Activated CD4-positive, alpha-beta T cell treated with anti-CD3 and anti-CD28 coated beads, Interleukin-2, amount 10 ng/mL, durations not matched to agents 7 days and 5 days (primary cell): ENCODE results near the gene PRM2. TPM values are rescaled to one million over a fixed set of nuclear protein-coding genes. Genes with fewer than 3 reads are reported as not detected.

Experiments used
- CTCF ChIA-PET: fragments of 350-600 bp; sonication (Branson Sonifier 250); formaldehyde crosslinking; loops from one replicate; lab custom pipeline; 2021; ENCODE audit warnings: antibody characterized with exemption; lab: Charles Lee
- POLR2A ChIA-PET: fragments of 350-600 bp; sonication (Branson Sonifier 250); formaldehyde crosslinking; loops from one replicate; lab custom pipeline; 2021; ENCODE audit warnings: antibody characterized with exemption; lab: Charles Lee
- DNase-seq: peaks from one replicate; pipeline ENCODE4 v3.0.0-alpha.2; 2020
- H3K27ac Mint-ChIP-seq: one replicate; pipeline ENCODE4 v1.8.0; 2021; ENCODE audit warnings: mild to moderate bottlenecking, moderate library complexity, mixed read lengths
- H3K27me3 Mint-ChIP-seq: one replicate; pipeline ENCODE4 v1.8.0; 2021; ENCODE audit warnings: mixed read lengths
- H3K36me3 Mint-ChIP-seq: one replicate; pipeline ENCODE4 v1.8.0; 2021; ENCODE audit warnings: low read depth, mixed read lengths
- H3K4me1 Mint-ChIP-seq: one replicate; pipeline ENCODE4 v1.8.0; 2021; ENCODE audit warnings: mixed read lengths
- H3K4me3 Mint-ChIP-seq: one replicate; pipeline ENCODE4 v1.8.0; 2021; ENCODE audit warnings: mild to moderate bottlenecking, moderate library complexity, mixed read lengths
- H3K9me3 Mint-ChIP-seq: one replicate; pipeline ENCODE4 v1.8.0; 2021; ENCODE audit warnings: mixed read lengths
- microRNA-seq: library from miRNA; unstranded; fragments of <30 nt; microRNA quantifications from one replicate; pipeline ENCODE4 v1.2.0, GENCODE V29; 2021; ENCODE audit warnings: borderline microRNAs expressed, borderline replicate concordance
- total RNA-seq, 2 experiments: library from RNA; stranded (reverse); gene quantifications; one replicate each; pipeline ENCODE4 v1.2.3, GENCODE V29; 2021

The PRM2 gene
- total RNA-seq, 2 experiments from 2014 or later = not detected

DNA sequence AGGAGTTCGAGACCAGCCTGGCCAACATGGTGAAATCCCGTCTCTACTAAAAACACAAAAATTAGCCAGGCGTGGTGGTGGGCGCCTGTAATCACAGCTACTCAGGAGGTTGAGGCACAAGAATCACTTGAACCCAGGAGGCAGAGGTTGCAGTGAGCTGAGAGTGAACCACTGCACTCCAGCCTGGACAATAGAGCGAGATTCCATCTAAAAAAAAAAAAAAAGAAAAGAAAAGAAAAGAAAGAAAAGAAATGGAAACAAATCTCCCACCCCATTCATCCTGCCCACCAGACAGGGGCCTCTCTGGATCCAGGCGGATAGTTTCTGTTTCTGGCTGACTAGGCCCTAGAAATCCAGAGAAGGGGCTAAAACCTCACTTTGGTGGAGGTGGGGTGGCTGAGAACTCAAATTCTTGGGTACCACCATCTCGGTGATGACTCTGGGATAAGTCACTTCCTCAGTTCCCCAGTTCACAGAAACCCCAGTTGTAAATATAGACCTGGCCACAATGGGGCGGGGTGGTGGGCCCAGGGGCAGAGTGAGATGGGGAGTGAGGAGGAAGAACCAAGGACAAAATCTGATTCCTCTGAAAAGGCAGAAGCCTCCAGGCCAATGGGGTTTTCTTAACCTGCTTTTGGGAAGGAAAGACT, 42.4 kb downstream of the PRM2 start:
- ChIA-PET POLR2A (interaction anchor here (0.6 to 1.7 kb wide), 4 partner anchors 9 to 209 kb away, joined by 3 read pairs; no protein-coding TSS in a partner anchor), CTCF (interaction anchor here (0.6 to 3.3 kb wide), 8 partner anchors 9 to 114 kb away, joined by 3 to 16 read pairs (median 4); partner anchors contain the start of gene SOCS1)
- peaks cover 1% of the 10 kb centered on the region for H3K36me3 Mint-ChIP-seq
- H3K4me1 Mint-ChIP-seq = peaks cover 77% of the 10 kb centered on the region
- peak overlapping the region; percentile 70 for H3K4me3 Mint-ChIP-seq
- DNase-seq = peak; percentile 66
- H3K27ac Mint-ChIP-seq = peak overlapping the region; percentile 98
- no peaks in the 10 kb centered on the region for H3K27me3 Mint-ChIP-seq
- H3K9me3 Mint-ChIP-seq = peaks cover 3% of the 10 kb centered on the region

GRCh38 chr16:11232852-11233726, 43.2 kb downstream of the PRM2 start:
- H3K9me3 Mint-ChIP-seq = no peaks in the 10 kb centered on the region
- peak overlapping the region; percentile 98 for H3K27ac Mint-ChIP-seq
- peak; percentile 94 for DNase-seq
- H3K4me1 Mint-ChIP-seq = peaks cover 85% of the 10 kb centered on the region
- POLR2A ChIA-PET = interaction anchor here (0.6 to 1.7 kb wide), 5 partner anchors 8 to 208 kb away, joined by 3 read pairs; no protein-coding TSS in a partner anchor
- CTCF ChIA-PET = interaction anchor here (0.5 to 3.3 kb wide), 9 partner anchors 8 to 965 kb away, joined by 3 to 16 read pairs (median 3); partner anchors contain the start of gene SOCS1
- H3K36me3 Mint-ChIP-seq = peaks cover 1% of the 10 kb centered on the region
- peak overlapping the region; percentile 70 for H3K4me3 Mint-ChIP-seq
- H3K27me3 Mint-ChIP-seq = no peaks in the 10 kb centered on the region

DNA sequence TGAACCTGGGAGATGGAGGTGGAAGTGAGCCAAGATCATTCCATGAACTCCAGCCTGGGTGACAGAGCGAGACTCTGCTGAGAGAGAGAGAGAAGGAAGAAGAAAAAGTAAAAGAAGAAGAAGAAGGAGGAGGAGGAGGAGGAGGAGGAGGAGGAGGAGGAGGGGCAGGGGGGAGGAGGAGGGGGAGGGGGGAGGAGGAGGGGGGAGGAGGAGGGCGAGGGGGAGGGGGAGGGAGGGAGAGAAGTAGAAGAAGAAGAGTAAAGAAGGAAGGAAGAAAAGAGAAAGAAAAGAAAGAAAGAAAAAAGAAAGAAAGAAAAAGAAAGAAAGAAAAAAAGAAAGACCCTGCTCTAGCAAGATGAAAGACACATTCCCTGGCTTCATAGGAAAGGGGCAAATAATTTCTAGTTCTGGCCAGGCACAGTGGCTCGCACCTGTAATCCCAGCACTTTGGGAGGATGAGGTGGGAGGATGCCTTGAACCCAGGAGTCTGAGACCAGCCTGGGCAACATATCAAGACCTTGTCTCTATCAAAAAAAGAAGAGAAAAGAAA, 43.9 kb downstream of the PRM2 start:
- peaks cover 90% of the 10 kb centered on the region for H3K4me1 Mint-ChIP-seq
- no peaks in the 10 kb centered on the region for H3K9me3 Mint-ChIP-seq
- H3K4me3 Mint-ChIP-seq = peak overlapping the region; percentile 70
- POLR2A ChIA-PET = interaction anchor here (0.8 to 1.7 kb wide), 2 partner anchors 7 to 16 kb away, joined by 3 read pairs; no protein-coding TSS in a partner anchor
- peaks cover 1% of the 10 kb centered on the region for H3K36me3 Mint-ChIP-seq
- H3K27me3 Mint-ChIP-seq = no peaks in the 10 kb centered on the region
- peak overlapping the region; percentile 98 for H3K27ac Mint-ChIP-seq
- DNase-seq = no peak
- CTCF ChIA-PET = interaction anchor here (0.5 to 3.3 kb wide), 4 partner anchors 10 to 964 kb away, joined by 3 to 16 read pairs (median 6); partner anchors contain the start of gene SOCS1

DNA sequence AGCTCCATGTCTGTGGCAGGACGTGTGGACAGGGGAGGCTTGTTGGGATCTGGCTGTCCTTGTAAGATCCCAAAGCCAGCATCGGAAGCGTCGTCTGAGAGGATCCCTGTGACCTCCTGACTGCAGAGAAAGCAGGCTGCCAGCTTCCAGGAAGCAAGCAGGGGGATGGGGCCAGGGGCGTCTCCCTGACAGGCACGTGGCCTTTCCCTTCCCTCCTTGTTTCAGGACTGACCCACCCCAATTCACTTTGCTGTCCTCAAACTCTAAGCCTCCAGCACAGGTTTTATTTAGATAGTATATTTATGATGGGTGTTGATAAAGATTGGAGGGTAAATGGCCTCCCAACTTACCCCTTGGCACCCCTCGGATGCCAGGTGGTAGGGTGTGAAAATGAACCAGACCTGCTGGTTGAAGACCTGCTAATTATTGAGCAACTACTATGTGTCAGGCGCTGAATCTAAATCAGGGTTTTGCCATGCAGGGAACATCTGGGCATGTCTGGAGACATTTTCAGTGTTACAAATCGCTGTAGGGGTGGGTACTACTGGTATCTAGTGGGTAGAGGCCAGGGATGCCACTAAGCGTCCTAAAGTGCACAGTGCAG, 44.8 kb downstream of the PRM2 start:
- Mint-ChIP-seq H3K4me1 (peaks cover 88% of the 10 kb centered on the region), H3K4me3 (peak overlapping the region; percentile 19), H3K27me3 (no peaks in the 10 kb centered on the region), H3K27ac (peak overlapping the region; percentile 98), H3K36me3 (peaks cover 1% of the 10 kb centered on the region), H3K9me3 (no peaks in the 10 kb centered on the region)
- POLR2A ChIA-PET = no interaction called here
- CTCF ChIA-PET = interaction anchor here (0.9 to 1.0 kb wide), 3 partner anchors 10 to 260 kb away, joined by 3 to 4 read pairs (median 4); partner anchors contain the start of gene SOCS1
- DNase-seq = no peak

GRCh38 chr16:11229906-11230305, 46.4 kb downstream of the PRM2 start:
- POLR2A ChIA-PET = interaction anchor here (1.2 kb wide), 1 partner anchor 22 kb away, joined by 4 read pairs; no protein-coding TSS in a partner anchor
- Mint-ChIP-seq H3K27me3 (no peaks in the 10 kb centered on the region), H3K4me1 (peaks cover 92% of the 10 kb centered on the region), H3K9me3 (no peaks in the 10 kb centered on the region), H3K36me3 (peaks cover 1% of the 10 kb centered on the region), H3K4me3 (no peak overlapping the region), H3K27ac (peak overlapping the region; percentile 59)
- no peak for DNase-seq
- CTCF ChIA-PET = interaction anchor here (1.2 to 1.9 kb wide), 3 partner anchors 11 to 26 kb away, joined by 5 to 8 read pairs (median 6); partner anchors contain the start of gene SOCS1

DNA sequence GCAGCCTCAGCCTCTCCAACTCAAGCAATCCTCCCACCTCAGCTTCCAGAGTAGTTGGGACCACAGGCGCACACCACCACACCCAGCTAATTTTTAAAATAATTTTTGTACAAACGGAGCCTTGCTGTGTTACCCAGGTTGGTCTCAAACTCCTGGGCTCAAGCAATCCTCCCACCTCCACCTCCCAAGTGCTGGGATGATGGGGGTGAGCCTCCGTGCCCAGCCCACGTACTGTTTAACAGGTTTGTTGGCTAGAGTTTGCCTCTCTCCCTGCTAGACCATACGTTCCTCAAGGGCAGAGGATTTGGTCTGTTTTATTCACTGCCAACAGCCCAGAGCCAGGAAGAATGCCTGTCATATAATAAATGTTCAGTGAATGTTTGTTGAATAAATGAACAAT, 46.8 kb downstream of the PRM2 start:
- Mint-ChIP-seq H3K4me1 (peaks cover 94% of the 10 kb centered on the region), H3K4me3 (no peak overlapping the region), H3K27ac (peak overlapping the region; percentile 59), H3K9me3 (no peaks in the 10 kb centered on the region), H3K36me3 (peaks cover 1% of the 10 kb centered on the region), H3K27me3 (no peaks in the 10 kb centered on the region)
- POLR2A ChIA-PET = no interaction called here
- CTCF ChIA-PET = interaction anchor here (1.8 to 1.9 kb wide), 2 partner anchors 15 to 26 kb away, joined by 6 to 8 read pairs; partner anchors contain the start of gene SOCS1
- DNase-seq = no peak

DNA sequence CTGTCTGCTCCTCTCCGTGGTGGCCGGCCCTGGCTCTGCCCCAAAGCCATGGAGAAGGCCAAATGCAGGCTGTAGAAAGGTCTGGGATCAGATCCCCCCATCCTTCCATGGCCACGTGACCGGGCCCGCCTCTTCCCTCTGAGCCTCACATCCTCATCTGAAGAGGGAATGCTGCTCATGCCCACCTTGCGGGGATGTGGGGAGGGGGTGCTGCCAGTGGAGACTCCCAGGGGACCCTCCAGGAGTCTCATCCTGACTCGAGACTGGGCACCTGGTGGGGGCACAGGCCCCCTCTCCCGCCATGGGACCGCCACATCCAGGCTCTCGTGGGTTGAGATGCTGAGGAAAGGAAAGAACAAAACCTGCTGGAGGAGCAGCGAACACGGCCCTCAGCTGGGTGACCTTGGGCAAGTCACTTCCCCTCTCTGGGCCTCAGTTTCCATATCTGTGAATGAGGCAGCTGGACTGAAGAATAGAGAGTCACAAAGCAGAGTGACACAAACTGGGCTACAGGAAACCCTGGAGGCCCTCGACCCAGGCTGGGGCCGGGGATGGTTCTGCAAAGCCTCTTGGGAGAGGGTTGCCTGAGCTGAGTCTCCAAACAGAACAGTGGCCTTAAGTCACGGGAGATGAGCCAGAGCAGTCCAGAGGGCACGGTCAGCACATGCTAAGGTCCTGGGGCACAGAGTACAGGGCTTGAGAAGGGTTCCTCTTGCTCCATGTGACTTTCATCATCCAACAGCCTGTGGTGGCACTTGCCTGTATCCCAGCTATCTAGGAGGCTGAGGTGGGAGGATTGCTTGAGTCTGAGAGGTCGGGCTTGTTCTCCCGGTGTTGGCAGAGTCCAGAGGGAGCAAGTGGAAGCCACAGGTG, 50.4 kb downstream of the PRM2 start:
- Mint-ChIP-seq H3K27ac (peak overlapping the region; percentile 100), H3K9me3 (no peaks in the 10 kb centered on the region), H3K4me1 (peaks cover 84% of the 10 kb centered on the region), H3K4me3 (peak overlapping the region; percentile 68), H3K27me3 (no peaks in the 10 kb centered on the region), H3K36me3 (peaks cover 2% of the 10 kb centered on the region)
- DNase-seq = no peak
- POLR2A ChIA-PET = interaction anchor here (0.6 to 2.2 kb wide), 5 partner anchors 7 to 258 kb away, joined by 3 to 13 read pairs (median 3); partner anchors contain the start of gene SOCS1
- CTCF ChIA-PET = interaction anchor here (0.6 to 3.1 kb wide), 11 partner anchors 7 to 263 kb away, joined by 3 to 16 read pairs (median 4); partner anchors contain the start of gene SOCS1

Small RNA genes lying within 50 kb of the gene (microRNA-seq; reads per million reads assigned to microRNA genes)
- gene MIR548H2 = not detected

Other genes starting within 250 kb of the PRM2 start
- 100 to 1,000 TPM; 127 to 133 TPM for gene SOCS1, start 20.3 kb downstream of the PRM2 start, total RNA-seq
- not detected for gene TNP2, start 7.2 kb downstream of the PRM2 start, total RNA-seq
- not detected for gene PRM3, start 2.9 kb downstream of the PRM2 start, total RNA-seq
- gene PRM1, start 4.8 kb upstream of the PRM2 start, total RNA-seq = not detected
- 10 to 100 TPM; 53.5 to 55.1 TPM for gene RMI2, start 69.0 kb upstream of the PRM2 start, total RNA-seq